KG1 (cell line): ENCODE data around the gene NXNL1.

ENCODE experiments used
- DNase-seq: peaks from one replicate; lab custom pipeline; 2025; lab: John Stamatoyannopoulos, UW

NXNL1 gene

DNA sequence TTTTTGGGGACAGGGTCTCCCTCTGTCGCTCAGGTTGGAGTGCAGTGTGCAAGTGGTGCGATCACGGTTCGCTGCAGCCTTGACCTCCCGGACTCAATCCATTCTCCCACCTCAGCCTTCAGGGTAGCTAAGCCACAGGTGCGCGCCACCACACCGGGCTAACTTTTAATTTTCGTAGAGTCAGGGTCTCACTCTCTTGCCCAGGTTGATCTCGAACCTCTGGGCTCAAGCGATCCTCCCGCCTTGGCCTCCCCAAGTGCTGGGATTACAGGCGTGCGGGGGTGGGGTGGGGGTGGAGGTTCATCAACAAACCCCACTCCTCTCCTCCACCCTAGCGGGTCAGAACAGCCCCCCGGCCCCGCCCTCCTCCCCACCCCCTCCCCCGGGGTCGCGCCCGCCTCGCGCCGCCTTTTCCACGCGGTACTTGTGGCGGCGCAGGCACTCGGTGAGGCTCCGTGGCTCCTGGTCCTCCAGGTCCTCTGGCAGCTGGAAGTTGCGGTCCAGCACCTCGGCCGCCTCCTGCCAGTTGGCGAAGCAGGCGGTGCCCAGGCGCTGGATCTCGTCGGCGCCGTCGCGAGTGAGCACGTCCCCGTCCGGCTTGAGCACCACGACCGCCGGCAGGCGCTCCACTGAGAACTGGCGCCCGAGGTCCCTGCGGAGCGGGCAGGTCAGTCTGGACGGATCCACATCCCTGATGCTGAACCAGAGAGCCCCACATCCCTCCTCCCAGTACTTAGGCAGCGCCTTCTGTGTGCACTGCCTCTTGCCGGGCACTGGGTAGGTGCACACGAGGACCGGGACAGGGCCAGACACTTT lies 5.2 kb downstream of the NXNL1 start:
- no peak for DNase-seq

DNA sequence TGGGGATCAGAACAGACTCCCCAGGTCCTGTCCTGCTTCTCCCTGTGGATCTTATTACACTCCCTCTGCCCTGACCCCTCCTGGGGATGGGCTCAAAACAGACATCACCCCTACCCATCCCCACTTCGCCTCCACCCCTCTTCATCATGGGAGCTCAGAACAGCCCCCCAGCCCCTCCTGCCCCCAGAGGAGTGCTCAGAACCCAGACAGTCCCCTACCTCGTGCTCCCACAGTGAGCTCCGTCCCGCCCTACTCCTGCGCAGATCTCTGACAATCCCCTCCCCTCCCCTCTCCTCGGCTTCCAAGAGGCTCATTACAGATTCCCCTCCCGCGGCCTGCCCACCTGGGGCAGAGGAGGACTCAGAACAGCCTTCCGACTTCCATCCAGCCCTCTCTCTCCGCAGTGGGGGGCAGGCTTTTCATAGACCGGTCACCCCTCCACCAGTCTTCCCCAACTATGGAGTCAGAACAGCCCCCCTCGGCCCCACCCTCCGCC lies 6.1 kb downstream of the NXNL1 start:
- DNase-seq = no peak

DNA sequence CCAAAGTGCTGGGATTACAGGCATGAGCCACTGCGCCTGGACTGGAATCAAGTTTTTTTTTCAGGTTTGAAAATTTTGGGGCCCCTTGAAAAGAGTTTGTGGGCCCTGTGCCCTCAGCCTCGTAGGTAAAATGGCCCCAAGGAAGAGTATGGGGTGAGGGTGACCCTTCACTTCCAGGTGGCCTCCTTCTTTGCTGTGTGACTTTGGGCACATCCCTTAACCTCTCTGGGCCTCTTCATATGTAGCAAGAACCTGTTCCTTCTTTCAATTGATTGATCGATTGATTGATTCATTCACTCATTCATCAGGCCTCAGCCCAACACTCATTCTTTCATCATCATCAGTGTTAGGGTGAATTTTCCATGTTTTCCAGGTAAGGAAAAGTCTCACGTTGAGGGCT lies 8.9 kb downstream of the NXNL1 start:
- no peak for DNase-seq

DNA sequence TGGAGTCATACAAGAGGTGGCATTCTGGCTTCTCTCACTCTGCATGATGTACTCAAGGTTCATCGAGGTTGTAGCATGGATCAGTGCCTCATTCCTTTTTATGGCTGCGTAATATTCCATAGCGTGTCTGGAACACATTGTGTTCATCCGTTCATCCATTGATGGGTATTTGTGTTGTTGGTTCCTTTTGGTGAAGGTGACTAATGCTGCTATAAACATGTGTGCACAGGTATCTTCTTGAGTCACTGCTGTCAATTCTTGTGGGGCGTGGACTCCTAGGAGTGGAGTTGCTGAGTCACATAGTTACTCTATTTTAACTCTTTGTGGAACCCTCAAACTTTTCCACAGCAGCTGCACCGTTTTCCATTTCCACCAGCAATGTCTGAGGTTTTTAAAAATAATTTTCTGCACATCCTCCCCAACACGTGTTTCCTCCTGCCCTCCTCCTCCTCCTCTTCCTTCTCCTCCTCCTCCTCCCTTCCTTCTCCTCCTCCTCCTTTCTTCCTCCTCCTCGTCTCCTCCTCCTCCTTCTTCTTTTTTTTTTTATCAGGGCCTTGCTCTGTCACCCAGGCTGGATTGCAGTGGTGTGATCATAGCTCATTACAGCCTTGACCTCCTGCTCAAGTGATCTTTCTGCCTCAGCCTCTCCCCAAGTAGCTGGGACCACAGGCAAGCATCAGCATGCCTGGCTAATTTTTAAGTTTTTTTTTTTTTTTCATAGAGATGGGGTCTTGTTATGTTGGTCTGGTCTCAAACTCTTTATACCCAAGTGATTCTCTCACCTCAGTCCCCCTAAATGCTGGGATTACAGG lies 10.3 kb downstream of the NXNL1 start:
- DNase-seq = peak; percentile 15

DNA sequence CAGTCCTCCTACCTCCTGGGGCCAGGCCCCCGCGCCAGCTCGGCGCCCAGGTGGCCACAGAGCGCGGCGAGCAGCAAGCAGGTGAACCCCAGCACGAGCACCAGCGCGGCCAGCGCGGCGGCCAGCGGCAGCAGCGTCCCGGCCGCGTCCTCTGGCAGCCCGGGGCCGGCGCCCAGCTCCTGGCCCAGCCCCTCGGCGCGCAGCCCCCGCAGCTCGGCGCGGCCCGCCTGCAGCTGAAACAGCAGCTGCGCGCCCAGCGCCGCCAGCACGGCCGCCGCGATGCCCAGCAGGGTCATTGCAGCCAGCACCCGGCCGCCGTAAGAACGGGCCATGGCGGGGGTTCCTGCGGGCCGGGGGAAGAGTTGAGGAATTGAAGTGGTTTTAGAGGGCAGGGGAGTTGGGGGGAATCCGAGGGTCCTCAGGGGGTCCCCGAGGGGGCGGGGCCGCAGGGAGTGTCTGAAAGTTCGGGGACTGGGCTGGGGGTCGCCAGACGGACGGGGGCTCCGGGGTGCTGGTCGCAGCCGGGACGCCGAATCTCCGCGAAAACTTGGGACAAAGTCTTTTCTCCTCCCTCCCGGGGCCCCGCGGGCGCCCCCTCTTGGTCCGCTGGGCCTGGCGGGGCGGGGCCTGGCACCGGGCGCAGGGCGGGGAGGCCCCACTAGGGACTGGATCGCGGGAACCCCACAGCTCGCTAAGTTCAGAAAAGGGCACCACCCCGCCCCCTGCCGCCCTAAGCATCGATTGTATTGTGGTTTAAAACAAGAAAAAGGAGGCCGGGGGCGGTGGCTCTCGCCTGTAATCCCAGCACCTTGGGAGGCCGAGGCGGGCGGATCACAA lies 12.4 kb downstream of the NXNL1 start, which contains the start of gene TMEM221:
Gene TMEM221 (minus strand): TSS at position 538 of the 837 bp plus-strand sequence. CDS start 206 bp downstream, at position 332.
- DNase-seq = peak; percentile 39

DNA sequence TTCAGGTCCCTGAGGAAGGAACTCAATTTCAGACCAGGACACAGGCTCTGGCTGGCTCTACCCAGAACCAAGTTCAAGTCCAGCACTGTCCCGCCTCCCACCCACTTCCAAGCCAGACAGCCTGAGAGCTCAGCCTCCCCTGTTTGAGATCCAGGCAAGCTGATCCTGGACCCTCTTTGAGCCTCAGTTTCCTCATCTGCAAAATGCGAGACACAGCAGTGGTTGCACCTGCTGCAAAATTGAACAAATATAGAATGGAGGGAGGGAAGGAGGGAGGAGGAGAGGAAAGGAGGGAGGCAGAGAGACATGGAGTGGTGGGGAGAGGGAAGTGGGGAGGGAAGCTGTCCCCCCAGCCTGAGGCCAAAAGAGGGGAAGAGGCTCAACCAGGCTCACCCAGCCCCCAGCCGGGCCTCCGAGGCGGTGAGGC lies 13.0 kb downstream of the NXNL1 start:
- no peak for DNase-seq

DNA sequence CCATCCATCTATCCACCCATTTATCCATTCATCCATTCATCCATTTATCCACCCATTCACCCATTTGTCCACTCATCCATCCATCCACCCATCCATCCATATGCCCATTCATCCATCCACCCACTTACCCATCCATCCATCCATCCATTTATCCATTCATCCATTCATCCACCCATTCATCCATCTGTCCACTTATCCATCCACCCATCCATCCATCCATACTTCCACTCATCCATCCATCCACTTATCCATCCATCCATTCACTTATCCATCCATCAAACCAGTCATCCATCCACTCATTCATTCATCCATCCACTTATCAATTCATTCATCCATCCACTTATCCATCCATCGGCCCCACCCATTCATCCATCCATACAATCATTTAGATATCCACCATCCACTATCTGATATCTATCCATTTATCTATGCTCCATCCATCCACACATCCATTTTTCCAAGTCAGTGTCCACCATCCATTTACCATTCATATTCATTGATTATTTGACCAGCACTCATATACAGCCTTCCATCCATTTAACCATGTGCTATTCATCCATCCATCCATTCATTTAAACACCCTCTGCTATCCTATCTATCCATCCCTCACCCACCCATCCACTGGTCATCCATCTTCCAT lies 15.1 kb downstream of the NXNL1 start:
- no peak for DNase-seq

DNA sequence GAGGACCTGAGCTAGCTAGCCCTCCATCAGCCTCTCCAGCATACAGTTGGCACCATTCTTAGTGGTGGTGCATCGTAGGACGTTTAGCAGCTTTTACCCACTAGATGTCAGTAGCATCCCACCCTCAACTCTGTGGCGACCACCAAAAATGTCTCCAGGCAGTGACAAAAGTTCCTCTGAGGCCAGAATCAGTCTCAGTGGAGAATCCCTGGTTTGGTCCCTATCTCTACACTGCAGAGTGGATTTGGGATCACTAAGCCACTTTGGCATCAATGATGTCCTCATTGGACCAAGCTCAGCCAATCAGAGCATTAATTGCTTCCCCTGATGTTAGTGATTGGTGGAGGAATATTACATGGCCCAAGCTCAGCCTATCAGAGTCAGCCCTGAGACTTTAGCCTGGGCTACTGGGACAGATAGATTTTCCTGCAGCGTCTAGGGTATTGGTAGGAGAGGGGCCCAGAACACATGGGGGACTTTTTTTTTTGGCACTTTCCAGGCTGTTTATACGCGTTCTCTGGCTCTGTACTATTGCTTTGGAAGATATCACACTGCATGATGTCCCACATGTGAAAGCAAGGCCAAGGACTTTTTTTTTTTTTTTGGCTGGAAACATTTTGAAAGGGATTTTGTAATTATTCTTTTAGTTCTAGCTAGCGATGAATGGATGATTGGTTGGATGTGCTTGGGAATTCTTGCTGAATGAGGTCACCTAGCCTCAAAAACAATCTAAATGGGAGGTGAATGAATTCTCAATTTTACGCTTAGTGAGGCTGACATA lies 19.3 kb downstream of the NXNL1 start:
- DNase-seq = peak; percentile 3

DNA sequence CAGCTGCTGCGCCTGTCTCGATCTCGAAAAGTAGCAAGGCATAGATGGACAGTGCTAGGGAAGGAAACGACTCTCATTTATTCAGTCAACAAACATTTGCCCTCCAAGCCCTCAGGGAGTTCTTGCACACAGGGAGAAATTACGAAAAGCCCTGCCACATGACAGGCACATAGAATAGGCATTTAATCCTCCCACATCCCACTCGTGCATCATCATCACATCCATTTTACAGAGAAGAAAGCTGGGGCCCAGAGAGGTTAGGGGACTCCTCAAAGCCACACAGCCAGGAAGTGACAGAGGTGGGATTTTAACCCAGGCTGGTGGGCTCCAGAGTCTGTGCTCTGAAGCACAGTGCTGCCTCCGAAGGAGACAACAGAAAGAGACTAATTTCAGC lies 23.9 kb downstream of the NXNL1 start:
- no peak for DNase-seq

DNA sequence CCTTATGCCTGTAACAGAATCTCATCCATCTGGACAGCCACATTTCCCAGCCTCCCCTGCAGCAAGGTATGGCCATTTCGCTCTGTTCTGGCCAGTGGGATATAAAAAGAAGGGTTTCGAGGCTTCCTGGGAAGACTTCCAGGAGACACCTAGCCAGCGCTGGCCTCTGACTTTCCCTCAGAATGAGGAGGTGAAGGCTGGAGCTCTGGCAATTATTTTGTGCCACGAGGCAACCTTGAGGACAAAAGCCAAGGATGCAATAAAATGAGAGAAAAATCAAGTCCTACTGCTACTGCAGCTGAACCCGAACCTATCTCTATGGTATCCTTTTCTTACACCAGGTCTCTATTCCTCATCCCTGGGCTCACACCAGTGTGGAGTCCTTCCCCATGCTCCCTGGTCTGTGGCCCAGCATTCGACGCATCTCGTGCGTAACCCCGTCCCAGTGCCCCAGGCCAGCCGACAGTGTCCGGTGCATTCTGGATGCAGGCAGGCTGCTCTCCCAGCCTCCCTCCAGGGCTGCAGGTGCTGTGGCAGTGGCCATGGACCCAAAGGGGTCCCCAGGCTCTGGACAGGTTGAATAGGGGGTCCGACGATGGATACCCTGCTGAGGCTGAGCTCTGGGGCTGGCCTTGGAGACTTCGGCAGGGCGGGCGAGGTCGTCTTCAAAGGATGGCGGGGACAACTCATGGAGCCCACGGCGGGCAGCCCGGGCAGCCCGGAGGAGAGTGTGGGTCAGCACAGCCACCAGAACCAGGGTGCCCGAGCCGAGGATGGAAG lies 24.4 kb downstream of the NXNL1 start:
- DNase-seq = no peak

DNA sequence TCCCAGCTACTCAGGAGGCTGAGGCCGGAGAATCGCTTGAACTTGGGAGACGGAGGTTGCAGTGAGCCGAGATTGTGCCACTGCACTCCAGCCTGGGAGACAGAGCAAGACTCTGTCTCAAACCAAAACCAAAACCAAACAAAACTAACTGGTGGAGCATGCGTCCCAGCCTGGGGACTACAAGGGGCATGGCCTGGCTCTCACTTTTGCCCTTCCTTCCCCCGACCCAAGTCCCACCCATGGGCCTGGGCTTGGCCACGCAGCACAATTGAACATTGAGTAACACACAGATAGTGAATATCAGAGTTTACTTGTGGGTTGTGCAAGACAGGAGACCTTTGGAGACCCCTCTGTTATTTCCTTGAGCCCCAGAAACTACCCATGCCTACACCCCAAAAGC lies 25.5 kb downstream of the NXNL1 start:
- no peak for DNase-seq

DNA sequence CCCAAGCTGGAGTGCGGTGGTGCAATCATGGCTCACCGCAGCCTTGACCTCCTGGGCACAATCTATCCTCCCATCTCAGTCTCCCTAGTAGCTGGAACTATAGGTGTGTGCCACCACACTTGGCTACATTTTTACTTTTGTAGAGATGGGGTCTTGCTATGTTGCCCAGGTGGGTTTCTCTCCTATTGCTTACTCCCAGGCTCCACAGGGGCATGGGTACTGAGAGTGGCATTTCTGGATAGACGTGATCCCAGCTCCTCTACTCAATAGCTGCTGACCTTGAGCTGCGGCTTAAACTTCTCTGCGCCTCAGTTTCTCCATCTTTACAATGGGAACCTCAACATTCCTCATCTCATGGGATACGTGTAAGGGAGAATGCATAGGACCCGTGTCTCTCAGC lies 29.3 kb downstream of the NXNL1 start:
- DNase-seq = no peak

DNA sequence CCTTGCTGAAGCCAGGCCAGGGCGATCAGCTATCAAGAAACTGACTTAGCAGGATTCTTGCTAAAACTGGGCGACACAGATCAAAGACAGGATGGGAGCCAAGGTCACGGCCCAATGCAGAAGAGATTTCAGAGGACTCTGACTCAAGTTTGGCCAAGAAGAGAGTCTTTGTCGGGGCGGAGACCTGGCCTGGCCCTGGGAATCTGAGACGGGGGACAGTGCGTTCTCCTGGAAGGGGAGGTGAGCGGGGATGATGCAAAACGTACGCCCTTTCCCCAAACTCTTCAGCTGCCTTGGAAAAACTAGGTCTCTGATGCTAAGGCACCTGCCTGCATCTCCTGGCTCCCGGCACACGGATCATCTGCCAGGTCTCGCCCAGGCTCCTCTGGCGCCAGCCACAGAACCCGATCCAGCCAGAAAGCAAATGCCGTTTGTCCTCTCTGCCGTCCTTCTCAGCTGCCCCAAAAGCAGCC lies 31.0 kb downstream of the NXNL1 start:
- DNase-seq = no peak

DNA sequence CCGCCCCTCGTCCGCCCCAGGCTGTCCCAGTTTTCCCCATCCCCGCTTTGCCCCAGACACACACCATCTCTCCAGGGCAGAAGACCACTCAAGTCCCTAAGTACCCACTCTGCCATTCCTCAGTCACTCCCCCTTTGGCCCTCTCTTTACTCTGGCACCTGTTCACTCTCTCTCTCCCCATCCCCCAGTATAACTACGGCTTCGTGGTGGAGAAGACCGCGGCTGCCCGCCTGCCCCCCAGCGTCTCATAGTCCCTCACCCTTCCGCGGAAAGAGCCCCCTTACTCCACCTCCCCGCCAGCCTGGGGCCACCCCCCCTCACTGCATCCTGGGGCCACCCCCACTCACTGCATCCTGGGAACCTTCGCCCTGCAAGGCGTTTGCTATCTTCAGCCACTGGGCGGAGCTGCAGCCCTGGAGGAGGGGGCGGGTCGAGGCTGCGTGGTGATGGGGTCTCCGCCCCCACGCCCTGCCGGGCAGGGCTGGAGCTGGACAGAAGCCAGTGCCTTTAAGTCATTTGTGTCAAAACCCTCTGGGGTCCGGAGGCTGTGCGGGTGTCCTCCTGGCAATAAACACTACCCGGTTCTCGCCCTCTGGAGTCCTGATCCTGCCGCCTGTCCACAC lies 35.9 kb downstream of the NXNL1 start:
- no peak for DNase-seq

DNA sequence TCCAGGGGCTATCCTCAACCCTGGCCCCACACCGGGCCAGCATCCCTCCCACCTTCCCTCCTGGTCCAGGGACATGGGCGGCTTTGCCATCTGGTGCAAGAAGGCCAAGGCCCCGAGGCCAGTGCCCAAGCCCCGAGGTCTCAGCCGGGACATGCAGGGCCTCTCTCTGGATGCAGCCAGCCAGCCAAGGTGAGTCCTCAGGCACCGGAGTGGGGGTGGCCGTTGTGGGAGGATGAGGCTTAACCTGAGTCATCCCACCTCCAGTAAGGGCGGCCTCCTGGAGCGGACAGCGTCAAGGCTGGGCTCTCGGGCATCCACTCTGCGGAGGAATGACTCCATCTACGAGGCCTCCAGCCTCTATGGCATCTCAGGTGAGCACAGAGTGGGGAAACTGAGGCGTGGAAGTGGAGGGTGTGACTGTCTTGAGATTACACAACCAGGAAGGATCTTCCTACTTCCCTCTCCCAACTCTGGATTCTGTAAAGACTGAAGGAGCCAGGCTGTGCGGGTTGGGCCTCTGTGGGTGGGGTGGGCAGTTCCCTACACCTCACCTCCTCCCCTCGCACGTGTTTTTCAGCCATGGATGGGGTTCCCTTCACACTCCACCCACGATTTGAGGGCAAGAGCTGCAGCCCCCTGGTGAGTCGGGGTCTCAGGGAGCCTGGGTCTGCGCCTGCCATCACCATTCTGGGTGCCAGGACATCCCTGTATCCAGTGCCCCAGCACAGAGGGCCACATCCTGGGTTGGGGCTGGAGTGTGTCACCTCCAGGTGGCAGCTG lies 37.1 kb downstream of the NXNL1 start:
- DNase-seq = no peak

DNA sequence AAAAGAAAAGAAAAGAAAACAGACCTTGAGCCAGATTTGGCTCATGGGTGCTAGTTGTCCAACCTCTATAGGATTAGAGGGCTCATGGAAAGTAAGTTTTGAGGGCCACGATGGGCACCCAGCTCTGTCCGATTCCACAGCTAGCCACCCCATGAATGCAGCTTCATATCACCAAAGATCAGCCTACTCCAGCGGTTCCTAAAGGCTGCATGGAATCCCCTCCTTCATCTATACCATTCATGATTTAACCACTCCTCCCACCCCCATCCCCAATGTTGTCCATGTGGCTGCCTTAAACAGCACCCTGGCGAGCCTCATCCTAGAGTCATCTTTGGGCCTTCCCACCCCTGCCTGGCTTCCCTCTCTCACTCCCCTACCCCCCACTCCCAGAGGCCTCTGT lies 38.8 kb downstream of the NXNL1 start:
- no peak for DNase-seq

DNA sequence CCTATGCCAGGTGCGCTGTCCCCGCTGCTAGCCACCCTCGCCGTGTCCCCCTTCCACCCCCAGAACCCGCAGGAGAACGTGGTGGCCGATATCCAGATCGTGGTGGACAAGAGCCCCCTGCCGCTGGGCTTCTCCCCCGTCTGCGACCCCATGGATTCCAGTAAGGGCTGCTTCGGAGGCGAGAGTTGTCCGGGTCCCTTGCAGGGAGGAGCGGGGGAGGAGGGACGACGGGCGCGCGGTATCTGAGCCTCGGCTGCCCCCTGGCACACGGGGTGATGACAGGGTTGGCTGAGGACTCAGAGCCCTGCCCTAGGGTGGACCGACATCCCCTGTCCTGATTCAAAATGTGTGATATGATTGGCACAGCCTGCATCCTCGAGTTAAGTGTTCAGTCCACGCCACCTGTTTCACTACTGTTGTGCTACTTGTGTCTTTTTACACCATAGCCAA lies 40.2 kb downstream of the NXNL1 start:
- DNase-seq = no peak
